HG03457 (cell line): ENCODE results near the gene PRXL2B.

Experiments
- ATAC-seq: cut with Tn5 transposase; IDR thresholded peaks from one replicate; pipeline ENCODE4 v1.9.1; 2021; ENCODE audit warnings: moderate number of reproducible peaks; ENCODE audit not compliant: unreplicated experiment

The PRXL2B gene

DNA sequence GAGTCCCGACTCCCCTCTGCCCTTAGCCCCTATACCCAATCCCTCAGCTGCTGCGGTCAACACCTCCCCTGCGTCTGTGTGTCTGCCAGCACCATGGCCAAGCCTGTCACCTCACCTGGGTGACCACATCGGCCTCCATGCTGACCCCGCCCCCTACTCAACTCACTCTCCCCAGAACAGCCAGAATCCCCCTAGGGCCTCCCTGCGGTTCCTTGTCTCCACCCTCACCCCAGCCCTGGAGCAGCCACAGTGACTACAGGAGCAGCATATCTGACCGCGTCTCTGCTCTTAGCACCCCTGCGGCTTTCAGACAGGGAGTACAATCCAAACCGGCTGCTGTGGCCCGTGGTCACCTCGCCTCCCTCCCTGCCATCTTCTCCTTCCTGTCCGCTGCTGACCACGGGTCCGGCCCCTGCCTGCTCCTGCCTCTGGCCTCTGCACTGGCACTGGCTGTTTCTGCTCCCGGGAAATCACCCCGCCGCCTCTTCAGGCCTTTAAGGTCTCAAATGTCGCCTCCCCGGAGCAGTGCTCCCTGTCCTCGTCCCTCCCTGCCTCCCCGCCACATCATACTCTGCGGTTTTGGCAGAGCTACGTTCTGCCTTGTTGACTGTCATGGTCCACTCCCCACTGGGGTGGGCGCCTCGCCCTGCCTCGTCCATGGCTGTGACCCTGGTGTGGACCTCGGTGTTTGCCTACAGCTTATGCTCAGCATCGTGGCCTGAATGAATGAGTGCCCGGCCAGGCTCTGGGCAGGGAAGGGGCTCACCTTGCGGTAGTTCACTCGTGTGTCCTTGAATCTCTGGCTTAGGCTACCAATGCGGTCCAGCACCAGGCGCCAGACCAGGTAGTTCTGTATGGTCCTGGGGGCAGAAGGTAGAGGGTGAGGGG, 11.1 kb downstream of the PRXL2B start:
- ATAC-seq, result no peak

DNA sequence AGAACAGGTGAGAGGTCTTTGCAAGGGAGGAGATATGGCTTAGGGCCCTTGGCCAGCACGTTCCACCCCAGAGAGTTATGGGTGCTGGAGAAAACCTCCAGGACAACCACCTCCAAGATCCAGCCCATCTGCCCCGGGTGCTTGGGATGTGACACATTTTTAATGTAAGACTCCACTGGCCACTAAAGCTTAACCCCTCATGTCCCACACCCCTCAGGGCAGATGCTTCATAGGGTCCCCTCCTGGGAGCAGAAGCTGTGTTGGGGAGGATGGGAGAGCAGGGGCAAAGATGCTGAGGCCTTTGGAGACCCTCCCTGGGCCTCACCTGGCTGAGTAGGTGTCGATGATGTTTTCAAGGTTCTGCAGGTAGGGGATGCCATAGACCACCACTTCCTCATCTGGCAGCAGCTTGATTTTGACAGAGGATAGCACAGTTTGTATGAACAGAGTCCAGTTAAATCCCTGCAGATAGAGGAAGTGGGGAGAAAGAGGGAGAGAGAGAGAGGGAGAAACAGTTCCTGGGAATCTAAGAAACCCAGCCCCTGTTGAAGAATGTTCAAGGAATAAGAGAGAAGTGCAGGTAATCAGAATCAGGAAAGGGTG, 11.9 kb downstream of the PRXL2B start:
- ATAC-seq, result no peak

DNA sequence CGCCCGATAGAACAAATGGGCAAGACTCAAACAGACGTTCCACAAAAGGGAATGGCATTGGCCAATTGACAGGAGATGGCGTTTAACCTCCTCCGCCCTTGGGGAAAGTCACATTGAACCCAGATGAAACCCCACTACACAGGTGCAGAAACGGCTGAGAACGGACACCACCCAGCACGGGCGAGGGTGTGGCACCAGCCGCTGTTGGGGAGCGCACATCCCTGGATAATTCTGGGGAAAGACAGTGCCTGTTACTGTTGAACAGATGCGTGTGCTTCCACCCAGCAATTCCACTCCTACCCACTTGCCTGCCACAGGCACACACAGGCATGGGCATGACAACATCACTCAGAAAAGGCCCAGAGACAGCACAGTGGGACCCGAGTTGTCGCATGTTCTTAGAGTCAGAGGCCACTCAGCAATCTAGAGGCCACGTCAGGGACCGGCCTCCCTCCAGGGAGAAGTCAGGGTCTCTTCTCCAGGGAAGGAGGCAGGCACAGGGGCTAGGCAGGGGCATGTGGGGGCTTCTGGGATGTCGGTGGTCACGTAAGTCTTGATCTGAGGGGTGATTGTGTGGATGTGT, 15.2 kb downstream of the PRXL2B start:
- ATAC-seq, result no peak

- ATAC-seq, result no peak
Measured at GRCh38 chr1:2602311-2602835, 15.8 kb downstream of the PRXL2B start.

- ATAC-seq, result no peak
Measured at GRCh38 chr1:2602866-2603520, 16.4 kb downstream of the PRXL2B start.

DNA sequence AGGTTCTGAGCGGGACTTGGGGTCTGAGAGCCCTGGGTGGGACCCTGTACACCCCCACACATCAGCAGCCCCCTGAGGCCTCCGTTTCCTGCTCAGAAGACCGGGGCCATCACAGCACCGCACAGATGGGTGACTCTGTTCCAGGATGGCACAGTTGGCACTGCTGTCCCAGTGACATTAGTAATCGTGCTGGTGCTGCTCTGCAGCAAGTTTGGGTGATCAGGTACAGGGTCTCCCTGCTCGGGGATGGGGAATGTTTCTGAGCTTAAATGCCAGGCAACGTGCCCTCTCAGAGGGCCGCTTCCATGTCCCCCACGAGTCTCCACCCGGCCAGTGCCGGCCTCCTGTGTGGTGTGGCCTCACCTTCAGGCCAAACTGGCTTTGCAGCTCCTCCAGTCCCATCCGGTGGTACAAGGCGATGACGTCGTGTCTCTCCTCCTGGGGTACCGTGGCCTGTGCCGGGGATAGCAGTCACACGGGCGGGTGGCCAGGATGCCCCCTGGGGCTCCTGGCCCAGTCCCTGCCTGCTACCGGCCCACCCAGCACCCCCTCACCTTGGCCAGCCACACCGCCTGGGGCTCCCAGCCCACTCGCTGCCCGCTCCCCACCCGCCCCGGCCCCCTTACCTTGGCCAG, 17.1 kb downstream of the PRXL2B start:
- ATAC-seq, result no peak

GRCh38 chr1:2604156-2604843, 17.7 kb downstream of the PRXL2B start:
- no peak for ATAC-seq

DNA sequence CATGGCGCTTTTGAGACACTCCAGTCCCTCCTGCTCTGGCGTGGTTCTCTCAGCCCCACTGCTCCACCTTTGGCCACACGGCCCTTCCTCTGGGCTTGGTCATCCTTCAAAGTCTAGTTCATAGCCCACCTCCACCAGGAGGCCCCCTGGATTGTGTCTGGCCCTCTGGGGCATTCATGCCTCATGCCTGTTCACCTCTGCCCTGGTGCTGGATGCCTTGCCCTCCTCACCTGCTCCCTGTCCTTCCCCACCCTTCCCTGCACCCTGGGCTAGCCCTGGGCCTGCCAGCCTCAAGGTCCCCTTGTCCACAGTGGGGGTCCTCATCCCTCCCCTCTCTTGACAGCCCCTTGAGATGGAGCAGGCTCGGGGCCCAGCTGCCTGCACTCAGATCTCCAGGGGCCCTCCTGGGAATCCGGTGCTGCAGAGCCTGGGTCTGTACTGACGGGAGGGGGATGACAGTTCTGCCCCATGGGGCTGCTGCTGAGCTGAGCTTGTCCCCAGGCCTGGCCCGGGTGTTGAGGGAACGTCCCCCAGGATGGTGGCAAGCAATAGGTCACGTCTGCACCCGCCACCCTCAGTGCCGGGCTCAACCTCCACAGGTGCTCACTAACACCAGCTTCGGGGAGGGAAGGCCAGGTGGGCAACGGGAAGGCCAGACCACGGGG, 18.4 kb downstream of the PRXL2B start:
- ATAC-seq, result no peak

DNA sequence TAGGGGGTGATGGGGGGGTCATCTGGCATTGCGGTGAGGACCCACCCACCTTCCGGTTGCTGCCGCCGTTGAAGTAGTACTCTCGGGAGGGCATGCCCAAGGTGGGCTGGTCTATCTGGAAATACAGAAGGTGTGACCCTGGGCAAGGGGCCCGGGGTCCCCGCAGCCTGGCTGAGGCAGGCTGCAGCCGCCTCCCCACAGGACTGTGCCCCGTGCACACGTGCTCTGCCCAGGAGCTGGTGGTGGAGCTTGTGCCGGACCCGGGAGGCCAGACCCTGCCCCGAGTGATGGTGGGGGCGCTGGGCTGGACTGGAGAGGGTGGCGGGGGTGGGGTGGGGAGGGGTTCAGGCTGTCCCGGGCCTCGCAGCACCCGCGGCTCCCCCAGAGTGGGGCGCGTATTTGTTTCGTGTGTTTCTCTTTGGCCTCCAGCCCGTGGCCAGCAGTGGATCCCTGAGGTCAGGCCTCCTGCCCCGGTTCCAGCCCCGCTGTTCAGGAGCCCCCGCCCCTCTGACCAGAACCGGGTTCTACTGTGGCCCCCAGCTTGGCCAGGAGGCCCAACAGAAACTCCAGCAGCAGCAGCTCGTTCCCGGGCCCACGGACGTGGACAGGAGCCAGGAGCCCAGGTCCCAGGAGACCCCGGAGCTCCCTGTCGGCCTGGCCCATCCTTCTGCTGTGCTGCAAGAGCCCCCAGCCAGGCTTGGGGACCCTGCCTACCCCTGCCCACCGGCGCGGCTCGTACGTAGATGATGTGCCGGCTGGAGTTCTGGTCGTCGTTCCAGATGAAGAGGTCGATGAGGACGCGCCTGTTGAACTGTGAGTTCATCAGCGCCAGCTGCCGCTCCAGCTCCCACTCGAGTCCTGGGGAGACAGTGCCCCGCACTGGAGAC, 19.2 kb downstream of the PRXL2B start:
- no peak for ATAC-seq

GRCh38 chr1:2606396-2606880, 19.9 kb downstream of the PRXL2B start:
- ATAC-seq, result no peak

- no peak for ATAC-seq
Measured at GRCh38 chr1:2606881-2607621, 20.5 kb downstream of the PRXL2B start.

DNA sequence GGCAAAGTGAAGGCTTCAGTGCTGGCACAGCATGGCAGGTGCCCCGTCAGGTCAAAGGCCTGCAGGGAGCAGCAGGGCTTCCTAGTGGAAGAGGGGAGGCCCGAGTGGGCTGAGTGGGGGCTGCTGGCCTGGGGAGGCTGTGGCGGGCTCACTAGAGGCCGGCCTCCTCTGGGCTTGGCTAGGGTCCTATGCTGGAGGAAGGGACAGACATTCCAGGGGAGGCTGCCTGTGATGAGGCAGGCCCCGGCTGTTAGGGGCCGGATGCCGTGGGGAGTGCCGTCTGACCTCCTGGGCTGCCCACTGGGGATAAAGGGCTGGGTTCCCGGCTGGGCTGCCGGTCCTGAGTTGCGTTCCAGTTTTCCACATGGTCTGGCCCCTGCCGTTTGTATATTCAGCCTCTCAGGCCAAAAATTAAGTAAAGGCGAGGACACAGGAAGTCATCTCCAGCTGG, 21.1 kb downstream of the PRXL2B start:
- ATAC-seq, result no peak

DNA sequence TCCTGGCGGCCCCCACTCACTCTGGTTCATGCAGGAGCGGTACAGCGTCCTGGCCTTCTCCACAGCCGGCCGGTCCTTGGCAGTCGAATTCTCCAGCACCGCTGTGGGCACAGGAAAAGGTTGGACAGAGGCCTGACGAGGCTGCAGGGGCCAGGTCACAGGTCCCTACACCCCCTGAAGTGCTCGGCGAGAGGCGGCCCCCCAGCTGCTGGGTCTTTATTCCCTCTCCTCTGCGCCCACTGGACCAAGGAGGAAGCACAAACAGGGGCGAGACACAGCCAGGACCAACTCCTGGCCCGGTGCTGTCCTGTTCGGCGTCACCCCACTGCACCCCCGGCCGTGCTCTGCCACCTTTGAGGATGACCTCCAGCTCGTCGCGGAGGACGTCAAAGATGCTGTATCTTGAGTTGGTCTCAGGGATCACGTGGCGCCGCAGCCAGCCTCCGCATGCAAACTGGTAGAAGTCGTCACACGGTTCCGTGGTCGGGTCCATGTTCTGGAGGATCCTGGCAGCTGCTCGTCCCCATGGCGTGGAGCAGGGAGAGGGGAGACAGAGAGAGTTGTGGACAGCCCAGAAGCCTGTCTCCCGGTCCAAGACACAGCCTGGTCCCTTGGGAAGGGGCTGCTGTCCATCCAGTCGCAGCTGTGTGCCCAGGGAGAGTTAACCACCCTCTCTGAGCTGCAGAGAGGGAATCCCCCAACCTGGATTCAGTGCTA, 22.9 kb downstream of the PRXL2B start:
- ATAC-seq, result no peak

- ATAC-seq, result no peak
Measured at GRCh38 chr1:2610036-2610959, 23.7 kb downstream of the PRXL2B start.

DNA sequence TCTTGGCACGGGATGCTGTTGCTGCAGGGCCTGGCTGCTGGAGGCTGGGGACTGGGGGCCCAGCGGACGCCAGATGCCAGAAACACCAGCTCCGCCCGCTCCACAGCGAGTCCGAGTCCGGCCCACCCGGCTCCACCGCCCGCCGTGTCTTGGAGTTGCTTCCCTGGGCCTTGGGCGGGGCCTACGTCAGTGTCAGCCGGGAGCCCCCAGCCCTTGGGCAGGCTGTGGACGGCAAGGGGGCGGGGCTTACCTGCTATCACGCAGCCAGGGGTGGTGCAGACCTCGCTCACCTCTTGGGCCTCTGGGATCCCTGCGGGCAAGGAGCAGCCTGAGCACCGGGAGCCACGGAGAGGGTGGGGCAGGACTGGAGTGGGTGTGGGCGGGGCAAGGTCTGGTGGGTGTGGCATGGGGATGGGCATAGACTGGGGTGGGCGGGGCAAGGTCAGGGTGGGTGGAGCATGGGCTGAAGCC, 24.5 kb downstream of the PRXL2B start:
- no peak for ATAC-seq
